Sigmoid colon (tissue), 7 donors: ENCODE results near the gene CROCC. TPM values are rescaled to one million over a fixed set of nuclear protein-coding genes. Genes with fewer than 3 reads are reported as not detected.
"Not testable (repeated sequence)": the region's sequence is repeated elsewhere in the genome, so short reads cannot be mapped to it uniquely, and the experiment has no call there.

ENCODE experiments used
- DNase-seq: peaks from one replicate; pipeline ENCODE4 v3.0.0-alpha.2; 2019
- H3K27ac ChIP-seq, 4 donors: fragments of 200-600 bp; sonication (generic); one replicate each; pipeline ENCODE4 v1.5.1; 2016 to 2019; ENCODE audit warnings: mild to moderate bottlenecking in 1 of 4
- H3K27me3 ChIP-seq, 3 donors: fragments of 200-600 bp; sonication (generic); one replicate each; pipeline ENCODE4 v1.5.1; 2019; ENCODE audit warnings: mild to moderate bottlenecking in 1 of 3
- H3K36me3 ChIP-seq, 4 donors: fragments of 200-600 bp; sonication (generic); one replicate each; pipeline ENCODE4 v1.5.1; 2016 to 2019
- H3K4me1 ChIP-seq, 4 donors: fragments of 200-600 bp; sonication (generic); one replicate each; pipeline ENCODE4 v1.5.1; 2017 to 2019
- H3K4me3 ChIP-seq, 4 donors: fragments of 200-600 bp; sonication (generic); one replicate each; pipeline ENCODE4 v1.5.1; 2017 to 2019; ENCODE audit warnings: mild to moderate bottlenecking in 2 of 4, moderate library complexity in 1 of 4
- H3K9me3 ChIP-seq, 4 donors: fragments of 200-600 bp in 3 of 4; sonication (generic) in 3 of 4; one replicate each; pipeline versions ENCODE4 v1.5.1 to v1.6.1; 2013 to 2019
- EP300 ChIP-seq, 4 donors: sonication (generic); formaldehyde crosslinking; IDR thresholded peaks; one replicate each; pipeline ENCODE4 v1.6.1; 2017; ENCODE audit warnings: antibody characterized with exemption in 4 of 4
- POLR2A ChIP-seq, 2 donors: fragments of 450-650 bp; IDR thresholded peaks; one replicate each; pipeline ENCODE4 v1.6.1; 2016; ENCODE audit warnings: antibody characterized with exemption in 2 of 2, mild to moderate bottlenecking in 2 of 2, moderate library complexity in 2 of 2
- POLR2AphosphoS5 ChIP-seq, 4 donors: sonication (generic); formaldehyde crosslinking; IDR thresholded peaks; one replicate each; pipeline ENCODE4 v1.6.1; 2017; ENCODE audit warnings: antibody characterized with exemption in 4 of 4
- WGBS, 2 donors: extraction: QIAGEN DNeasy Blood & Tissue Kit; methylation state at CpG; one replicate each; pipeline ENCODE4 v1.1.7; 2013; 5-methylcytosine and 5-hydroxymethylcytosine counted together
- intact Hi-C: fragments of 100-400 bp; cut with DNase I; formaldehyde crosslinking; loops from one replicate; pipeline ENCODE4 v1.15.1; 2023
- polyA plus RNA-seq, 3 donors: library from polyadenylated mRNA; stranded (reverse); fragments of 200-250 nt; gene quantifications; one replicate each; pipeline ENCODE4 v1.2.3, GENCODE V29; 2013
- total RNA-seq, 4 donors: library from RNA; depleted of rRNA; stranded (reverse); fragments of >200 nt; gene quantifications; one replicate each; pipeline ENCODE4 v1.1.0, GENCODE V29; 2016
- TF ChIP-seq, protein P1 (sequence below), 4 experiments: fragments of 450-650 bp in 3 of 4; fragments of 200-600 bp in 1 of 4; IDR thresholded peaks; one replicate each; pipeline ENCODE4 v1.5.1; 2016 to 2019; ENCODE audit warnings: antibody characterized with exemption in 4 of 4, mild to moderate bottlenecking in 3 of 4, moderate library complexity in 2 of 4
- donor health status: healthy with polysubstance abuse.
- donor health status: Bipolar disorder and iron deficiency.
- donor health status: healthy.

Gene CROCC
- total and polyA plus RNA-seq, 7 donors: 3.5 to 25.5 (median 16.5) TPM

DNA sequence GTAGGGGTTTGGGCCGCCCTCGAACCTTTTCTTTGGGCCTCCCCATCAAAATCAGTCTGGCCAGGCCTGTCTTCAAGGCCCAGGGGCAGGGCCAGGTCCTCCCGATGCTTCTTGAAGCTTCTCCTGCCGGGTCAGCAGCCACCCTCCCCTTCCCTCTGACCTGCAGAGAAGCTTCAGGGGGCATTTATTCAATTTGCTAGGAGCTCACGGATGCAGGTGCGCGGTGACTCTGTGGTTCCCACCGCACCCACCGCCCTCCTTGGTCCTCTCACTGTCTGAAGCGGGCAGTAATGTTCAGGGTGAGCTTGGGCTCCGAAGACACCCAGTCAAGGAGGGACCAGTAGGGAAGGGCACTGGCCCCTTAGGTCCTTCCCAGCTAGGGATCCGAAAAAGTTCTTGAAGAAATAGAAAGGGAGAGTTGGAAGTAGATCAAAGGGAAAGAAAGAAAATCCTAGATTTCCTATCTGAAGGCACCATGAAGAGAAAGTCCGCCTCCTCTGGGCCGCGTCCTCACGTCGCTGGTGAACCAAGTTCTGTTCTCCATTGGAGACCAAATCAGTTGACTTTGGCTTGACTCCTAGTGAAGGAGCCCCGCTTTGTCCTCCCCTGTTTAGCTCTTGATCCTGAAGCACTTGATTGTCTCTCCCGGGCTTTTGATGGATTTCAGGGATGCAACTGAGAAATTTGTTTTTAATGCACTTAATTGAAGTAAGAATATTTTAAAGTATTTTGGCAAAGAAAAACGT, 34.7 kb upstream of the CROCC start:
- Histone ChIP-seq H3K36me3 (no peaks in the 10 kb centered on the region), H3K4me3 (no peak overlapping the region), H3K4me1 (peaks cover 0 to 11% (median 8%) of the 10 kb centered on the region in 4 donors), H3K27ac (no peak overlapping the region), H3K27me3 (no peaks in the 10 kb centered on the region), H3K9me3 (no peaks in the 10 kb centered on the region)
- 91% methylated on average over 20 of the region's 20 CpGs for WGBS, 2 donors
- intact Hi-C loops: no loop called here
- no peak for TF ChIP-seq POLR2AphosphoS5 (IDR thresholded peaks at IDR 0.05)
- TF ChIP-seq POLR2A (IDR thresholded peaks at IDR 0.05): no peak
- TF ChIP-seq, protein P1, sequence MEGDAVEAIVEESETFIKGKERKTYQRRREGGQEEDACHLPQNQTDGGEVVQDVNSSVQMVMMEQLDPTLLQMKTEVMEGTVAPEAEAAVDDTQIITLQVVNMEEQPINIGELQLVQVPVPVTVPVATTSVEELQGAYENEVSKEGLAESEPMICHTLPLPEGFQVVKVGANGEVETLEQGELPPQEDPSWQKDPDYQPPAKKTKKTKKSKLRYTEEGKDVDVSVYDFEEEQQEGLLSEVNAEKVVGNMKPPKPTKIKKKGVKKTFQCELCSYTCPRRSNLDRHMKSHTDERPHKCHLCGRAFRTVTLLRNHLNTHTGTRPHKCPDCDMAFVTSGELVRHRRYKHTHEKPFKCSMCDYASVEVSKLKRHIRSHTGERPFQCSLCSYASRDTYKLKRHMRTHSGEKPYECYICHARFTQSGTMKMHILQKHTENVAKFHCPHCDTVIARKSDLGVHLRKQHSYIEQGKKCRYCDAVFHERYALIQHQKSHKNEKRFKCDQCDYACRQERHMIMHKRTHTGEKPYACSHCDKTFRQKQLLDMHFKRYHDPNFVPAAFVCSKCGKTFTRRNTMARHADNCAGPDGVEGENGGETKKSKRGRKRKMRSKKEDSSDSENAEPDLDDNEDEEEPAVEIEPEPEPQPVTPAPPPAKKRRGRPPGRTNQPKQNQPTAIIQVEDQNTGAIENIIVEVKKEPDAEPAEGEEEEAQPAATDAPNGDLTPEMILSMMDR (IDR thresholded peaks at IDR 0.05): no peak
- no peak for TF ChIP-seq EP300 (IDR thresholded peaks at IDR 0.05)
- no peak for DNase-seq

DNA sequence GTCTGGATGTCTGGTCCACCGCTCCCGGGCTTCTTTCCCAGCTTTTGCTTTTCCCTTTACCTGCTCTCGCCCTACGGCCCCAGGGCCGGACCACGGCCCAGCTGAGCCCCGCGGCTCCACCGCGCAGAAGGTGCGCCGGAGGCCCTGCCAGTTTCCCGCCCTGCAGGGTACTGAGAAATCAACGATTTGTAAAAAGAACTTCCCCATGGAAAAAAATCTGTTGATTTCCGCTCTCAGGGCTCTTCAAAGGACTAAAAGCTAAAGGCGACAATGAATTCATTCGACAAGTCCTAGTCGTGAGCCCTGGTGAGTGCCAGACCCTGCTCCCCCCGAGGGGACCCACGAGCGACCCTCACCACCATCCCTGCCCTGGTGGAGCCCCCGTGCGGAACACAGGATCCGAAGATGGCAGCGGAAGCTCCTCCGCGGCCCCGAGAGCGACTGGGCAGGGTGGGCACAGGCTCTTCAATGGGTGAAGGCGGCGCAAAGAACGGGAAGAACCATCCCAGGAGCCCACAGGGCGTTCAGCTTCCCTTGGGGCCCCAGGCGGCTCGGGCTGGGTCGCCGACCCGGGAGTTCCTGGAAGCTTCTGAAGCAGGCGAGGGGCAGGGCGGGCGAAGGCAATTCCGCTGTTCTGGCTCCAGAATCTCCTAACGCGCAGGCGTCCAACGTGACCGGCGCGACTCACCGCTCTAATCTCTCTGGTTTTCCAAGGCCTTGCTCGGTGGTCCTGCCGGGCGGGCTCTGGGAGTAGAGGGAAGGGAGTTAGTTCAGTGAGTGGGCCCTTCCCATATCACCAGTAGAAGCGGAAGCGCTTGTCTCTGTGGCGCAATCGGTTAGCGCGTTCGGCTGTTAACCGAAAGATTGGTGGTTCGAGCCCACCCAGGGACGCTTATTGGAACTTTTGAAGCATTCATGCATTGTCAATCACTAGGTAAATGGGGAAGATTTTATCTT, 32.6 kb upstream of the CROCC start:
- peak; percentile 89 for DNase-seq
- TF ChIP-seq POLR2A (IDR thresholded peaks at IDR 0.05) (peak in 1 of 2 donors; percentile 18), POLR2AphosphoS5 (IDR thresholded peaks at IDR 0.05) (peak; percentile 10 to 73 (median 68)), EP300 (IDR thresholded peaks at IDR 0.05) (no peak)
- TF ChIP-seq, protein P1 (IDR thresholded peaks at IDR 0.05): peak in 1 of 4 experiments; percentile 26

DNA sequence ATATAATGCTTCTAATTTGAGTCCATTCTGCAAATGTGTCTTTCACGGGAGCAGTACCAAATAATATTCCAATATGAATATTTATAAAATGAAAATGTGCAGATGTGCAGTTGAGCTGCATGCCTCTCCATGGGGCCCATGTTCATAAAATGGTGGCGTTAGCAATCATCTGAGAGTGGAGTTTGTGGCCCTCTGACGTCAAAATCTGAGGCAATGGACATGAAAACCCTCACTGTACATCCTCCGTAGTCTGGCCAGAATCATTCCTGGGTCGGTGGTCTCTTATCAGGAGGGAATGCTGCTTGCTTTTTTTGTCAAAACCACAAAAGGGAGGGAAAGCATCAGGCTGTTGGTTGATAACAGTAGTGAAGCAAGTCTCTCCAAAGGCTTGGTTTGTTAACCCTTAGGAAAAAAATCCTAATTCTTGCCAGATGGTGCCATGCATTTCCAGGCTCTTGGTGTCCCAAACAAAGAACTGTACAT, 31.2 kb upstream of the CROCC start:
- H3K36me3 ChIP-seq, H3K27me3 ChIP-seq, H3K9me3 ChIP-seq, H3K27ac ChIP-seq, intact Hi-C loops, H3K4me3 ChIP-seq, DNase-seq: not testable (repeated sequence)
- peaks cover 0 to 11% (median 10%) of the 10 kb centered on the region in 4 donors for H3K4me1 ChIP-seq
- 85 to 87% methylated on average over 5 of the region's 5 CpGs for WGBS, 2 donors

More for the DNA sequence above, 32.6 kb upstream of the CROCC start:
- Histone ChIP-seq H3K36me3 (no peaks in the 10 kb centered on the region), H3K4me3 (peak overlapping the region; percentile 51 to 67 (median 56)), H3K4me1 (peaks cover 0 to 11% (median 8%) of the 10 kb centered on the region in 4 donors), H3K9me3 (no peaks in the 10 kb centered on the region), H3K27ac (peak overlapping the region; percentile 86 to 93 (median 88)), H3K27me3 (no peaks in the 10 kb centered on the region)
- 5 to 19% methylated on average over 63 of the region's 63 CpGs for WGBS, 2 donors
- intact Hi-C loops: no loop called here

DNA sequence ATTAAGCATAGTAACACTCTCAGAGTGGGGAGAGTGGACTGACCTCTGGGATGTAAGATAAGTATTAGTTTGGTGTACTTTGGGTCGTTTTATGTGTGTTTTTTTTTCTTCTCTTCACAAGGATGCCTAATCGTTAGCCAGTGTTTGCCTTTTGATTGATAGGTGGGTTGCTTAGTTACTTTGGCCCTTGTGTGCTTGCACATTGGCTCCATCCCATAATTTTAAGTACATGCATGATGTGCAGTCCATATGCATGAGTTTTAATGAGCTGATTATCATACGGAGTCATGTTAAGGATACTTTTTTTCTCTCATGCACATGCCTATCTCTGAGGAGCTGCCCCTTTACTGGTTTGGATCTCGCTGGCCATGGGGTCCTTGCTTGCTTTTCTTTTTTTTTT, 30.7 kb upstream of the CROCC start:
- H3K27ac ChIP-seq, H3K27me3 ChIP-seq, H3K9me3 ChIP-seq, DNase-seq, H3K4me3 ChIP-seq, intact Hi-C loops, H3K36me3 ChIP-seq: not testable (repeated sequence)
- 54 to 73% methylated on average over 4 of the region's 4 CpGs for WGBS, 2 donors
- peaks cover 0 to 11% (median 10%) of the 10 kb centered on the region in 4 donors for H3K4me1 ChIP-seq

DNA sequence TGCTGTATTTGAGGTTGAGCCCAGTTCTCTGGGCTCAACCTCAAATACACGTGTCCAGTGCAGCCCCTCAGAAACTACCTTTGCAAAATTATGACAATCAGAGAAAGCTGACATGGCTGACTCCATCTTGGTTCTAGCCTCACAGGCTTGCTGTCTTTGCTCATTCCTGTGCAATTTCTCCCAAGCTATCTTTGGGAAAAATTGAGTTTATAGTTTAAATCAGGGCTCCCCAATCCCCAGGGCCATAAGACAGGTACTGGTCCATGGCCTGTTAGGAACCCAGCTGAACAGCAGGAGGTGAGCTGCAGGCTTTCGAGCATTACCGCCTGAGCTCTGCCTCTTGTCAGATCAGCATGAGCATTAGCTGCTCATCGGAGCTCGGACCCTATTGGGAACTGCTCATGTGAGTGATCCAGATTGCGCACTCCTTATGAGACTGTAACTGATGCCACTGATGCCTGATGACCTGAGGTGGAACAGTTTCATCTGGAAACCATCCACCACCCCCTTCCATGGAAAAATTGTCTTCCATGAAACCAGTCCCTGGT, 28.7 kb upstream of the CROCC start:
- 66 to 86% methylated on average over 6 of the region's 6 CpGs for WGBS, 2 donors
- H3K9me3 ChIP-seq, H3K36me3 ChIP-seq, H3K27me3 ChIP-seq, intact Hi-C loops, H3K27ac ChIP-seq, DNase-seq, H3K4me3 ChIP-seq: not testable (repeated sequence)
- peaks cover 0 to 20% (median 18%) of the 10 kb centered on the region in 4 donors for H3K4me1 ChIP-seq

DNA sequence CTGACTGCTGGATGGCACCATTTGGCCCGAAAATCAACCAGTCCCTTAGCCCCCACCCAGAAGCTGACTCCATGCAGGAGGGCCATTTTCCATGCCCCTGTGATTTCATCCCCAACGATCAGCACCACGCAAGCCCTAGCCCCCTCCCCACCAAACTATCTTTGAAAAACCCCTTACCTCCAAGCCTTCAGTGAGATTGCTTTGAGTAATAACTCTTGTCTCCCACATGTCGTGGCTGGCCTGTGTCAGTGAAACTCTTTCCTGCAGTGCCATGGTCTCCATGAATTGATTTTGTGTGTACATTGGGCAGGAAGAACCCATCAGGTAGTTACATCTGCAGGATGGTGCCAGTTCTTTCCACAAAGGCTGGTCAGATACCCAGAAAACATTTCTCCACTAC, 27.9 kb upstream of the CROCC start:
- intact Hi-C loops, H3K36me3 ChIP-seq, H3K9me3 ChIP-seq, H3K4me3 ChIP-seq, H3K27ac ChIP-seq, DNase-seq, H3K27me3 ChIP-seq: not testable (repeated sequence)
- WGBS, 2 donors: 70 to 73% methylated on average over 4 of the region's 4 CpGs
- H3K4me1 ChIP-seq: peaks cover 0 to 19% (median 15%) of the 10 kb centered on the region in 4 donors

DNA sequence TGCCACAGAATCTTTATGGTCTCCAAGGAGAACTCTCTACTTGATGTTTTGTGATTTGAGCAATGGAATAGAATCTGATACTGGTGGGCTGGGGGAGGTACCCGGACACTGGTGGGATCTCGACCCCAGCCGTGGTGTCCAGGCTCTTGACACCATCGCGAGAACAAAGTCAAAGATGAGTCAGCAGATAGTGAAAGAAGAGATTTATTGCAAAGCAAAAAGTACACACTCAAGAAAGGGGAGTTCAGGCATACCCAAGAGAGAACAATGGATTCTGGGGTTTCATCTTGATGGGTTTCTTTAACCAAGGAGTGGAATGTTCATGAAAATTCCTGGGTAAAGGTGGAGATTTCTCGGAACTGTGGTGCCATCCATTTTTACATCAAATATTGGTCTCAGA, 27.4 kb upstream of the CROCC start:
- intact Hi-C loops, H3K9me3 ChIP-seq, DNase-seq, H3K27me3 ChIP-seq, H3K4me3 ChIP-seq, H3K36me3 ChIP-seq: not testable (repeated sequence)
- Histone ChIP-seq H3K27ac (peak overlapping the region in 2 of 4 donors; percentile 78 to 86), H3K4me1 (peaks cover 0 to 19% (median 14%) of the 10 kb centered on the region in 4 donors)
- WGBS, 2 donors: 80 to 85% methylated on average over 6 of the region's 6 CpGs
